Muscle of arm (tissue), 12 donors: ENCODE data around the gene ZBTB16. TPM values are rescaled to one million over a fixed set of nuclear protein-coding genes. Genes with fewer than 3 reads are reported as not detected.

Experiments
- DNase-seq: peaks from one replicate; pipeline ENCODE4 v3.0.0-alpha.2; 2013
- polyA plus RNA-seq, 12 donors: library from polyadenylated mRNA; unstranded; fragments of 120-200 nt; gene quantifications; one replicate each; pipeline ENCODE4 v1.2.1, GENCODE V29; 2013; ENCODE audit not compliant: insufficient read length in 12 of 12

ZBTB16 gene
- polyA plus RNA-seq, 12 donors, result 2.6 to 12.5 (median 6.8) TPM; not detected in 1

DNA sequence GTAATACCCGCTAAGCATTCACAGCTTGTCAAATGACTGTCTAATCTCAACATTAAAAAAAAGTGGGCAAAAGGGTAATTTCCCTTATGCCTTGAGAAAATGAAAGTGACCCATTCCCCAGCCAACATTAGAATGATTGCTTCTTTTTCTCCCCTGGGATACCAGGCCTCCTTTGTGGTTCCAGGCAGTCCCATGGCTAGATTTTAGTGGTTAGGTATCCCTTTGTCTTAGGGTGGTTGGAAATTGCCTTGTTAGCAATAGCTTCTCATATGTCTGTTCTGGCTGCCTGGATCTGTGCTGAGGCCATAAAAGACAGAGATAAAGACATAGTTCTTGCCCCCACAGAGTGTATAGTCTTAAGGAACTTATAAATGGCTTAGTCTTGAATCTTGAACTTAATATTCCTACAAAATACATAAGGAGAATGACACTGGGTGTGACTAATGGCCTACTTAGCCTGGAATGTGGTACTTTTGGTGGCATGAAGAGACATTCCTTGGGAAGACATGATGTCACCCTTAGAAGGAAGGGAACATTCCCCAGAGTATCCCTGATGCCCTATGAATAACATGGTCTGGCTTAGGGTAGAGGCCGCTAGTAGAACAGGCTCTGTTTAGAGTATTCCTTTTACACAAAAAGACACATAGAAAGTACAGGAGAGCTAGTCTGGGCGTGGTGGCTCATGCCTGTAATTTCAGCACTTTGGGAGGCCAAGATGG is 90.3 kb downstream of the ZBTB16 start:
- no peak for DNase-seq

DNA sequence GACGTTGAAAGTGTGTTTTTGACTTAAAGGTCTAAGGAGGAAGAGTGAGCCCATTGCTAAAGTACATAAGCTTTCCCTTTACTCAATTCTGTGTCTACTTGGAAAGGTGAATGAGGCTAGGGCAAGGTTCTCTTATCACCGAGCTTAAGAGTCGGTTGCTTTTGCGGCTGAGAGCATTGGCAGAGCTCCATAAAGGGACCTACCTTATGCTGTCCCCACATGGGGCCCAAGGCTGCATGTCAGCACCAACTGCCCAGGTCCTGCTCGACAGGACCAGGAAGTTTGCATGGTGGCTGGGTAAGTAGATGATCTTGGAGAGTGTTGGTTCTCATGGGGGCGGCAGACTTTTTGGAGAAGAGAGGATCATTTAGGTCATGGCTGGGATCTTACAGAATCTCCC is 91.2 kb downstream of the ZBTB16 start:
- DNase-seq, result no peak

DNA sequence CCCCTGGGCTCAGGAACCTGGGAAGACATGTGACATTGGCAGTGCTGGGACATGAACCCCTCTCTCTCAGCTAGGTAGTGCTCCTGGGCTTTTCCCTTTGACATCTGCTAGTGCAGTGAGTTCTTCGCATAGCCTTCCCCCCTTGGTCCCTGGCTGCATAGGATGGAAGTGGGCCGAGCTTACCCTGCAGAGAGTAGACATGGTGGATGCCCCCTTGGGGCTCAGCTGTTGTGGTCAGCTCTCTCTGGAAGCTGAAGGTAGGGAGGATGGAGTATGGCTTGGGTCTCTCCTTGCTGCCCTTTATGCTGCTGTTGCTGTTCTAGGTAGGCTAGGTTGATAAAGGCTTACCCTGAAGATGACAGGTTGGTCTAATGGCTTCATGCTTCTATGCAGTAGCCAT is 92.1 kb downstream of the ZBTB16 start:
- no peak for DNase-seq

DNA sequence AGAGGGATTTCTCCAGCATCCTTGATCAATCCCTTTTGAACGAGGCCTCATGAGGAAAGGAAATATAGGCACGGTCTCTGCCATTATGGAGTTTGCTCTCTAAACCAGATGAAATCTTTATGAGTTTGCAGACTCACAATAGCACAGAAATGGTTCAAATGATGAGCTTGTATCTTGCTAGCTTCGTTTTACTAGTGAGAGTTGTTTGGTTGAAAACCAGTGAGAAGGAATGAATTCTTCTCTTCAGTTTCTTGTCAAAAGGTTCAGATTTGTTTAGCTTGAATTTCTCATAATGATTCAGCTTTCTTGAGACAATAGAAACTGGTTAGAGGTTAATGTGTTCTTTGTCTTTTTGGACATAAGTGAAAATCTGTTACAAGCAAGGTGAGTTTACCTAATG is 92.7 kb downstream of the ZBTB16 start:
- no peak for DNase-seq

DNA sequence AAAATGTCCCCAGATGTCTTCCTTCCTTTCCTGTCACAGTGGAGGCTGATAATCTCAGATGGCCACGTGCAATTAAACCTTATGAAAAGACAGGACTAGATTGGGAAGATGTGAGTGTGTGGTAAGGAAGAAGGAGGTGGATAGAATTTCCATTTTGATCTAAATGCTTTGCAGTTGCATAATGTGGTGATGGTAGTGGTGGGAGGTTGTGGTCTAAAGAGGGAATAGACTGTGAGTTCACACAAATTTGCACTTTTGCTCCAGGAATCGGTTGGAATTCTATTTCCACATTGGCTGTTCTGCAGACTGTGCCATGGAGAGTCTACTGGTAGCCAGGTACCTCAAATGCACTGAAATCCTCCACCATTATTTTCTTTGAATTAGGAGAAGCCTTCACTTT is 93.3 kb downstream of the ZBTB16 start:
- DNase-seq, result no peak

DNA sequence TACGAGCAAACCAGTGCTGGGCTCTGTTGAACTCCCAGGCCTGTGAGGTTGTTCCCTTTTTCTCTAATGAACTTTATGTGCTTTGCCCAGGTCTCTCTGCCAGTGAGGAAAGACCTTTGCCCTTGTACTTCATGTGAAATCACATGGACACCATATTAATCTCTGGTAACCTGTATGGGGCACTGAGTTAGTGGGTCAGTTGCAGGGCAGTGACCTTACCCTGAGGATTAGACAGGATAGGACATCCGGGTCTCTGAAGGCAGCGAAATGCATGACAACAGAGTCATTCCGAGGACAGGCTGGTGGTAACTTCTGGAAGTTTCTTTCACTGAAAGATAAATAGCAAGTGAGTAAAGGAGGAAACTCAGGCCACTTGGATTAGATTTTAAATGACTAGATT is 93.7 kb downstream of the ZBTB16 start:
- no peak for DNase-seq

GRCh38 chr11:114154271-114155047 is 94.9 kb downstream of the ZBTB16 start:
- no peak for DNase-seq

- no peak for DNase-seq
Measured at GRCh38 chr11:114155116-114155515, 95.6 kb downstream of the ZBTB16 start.

DNA sequence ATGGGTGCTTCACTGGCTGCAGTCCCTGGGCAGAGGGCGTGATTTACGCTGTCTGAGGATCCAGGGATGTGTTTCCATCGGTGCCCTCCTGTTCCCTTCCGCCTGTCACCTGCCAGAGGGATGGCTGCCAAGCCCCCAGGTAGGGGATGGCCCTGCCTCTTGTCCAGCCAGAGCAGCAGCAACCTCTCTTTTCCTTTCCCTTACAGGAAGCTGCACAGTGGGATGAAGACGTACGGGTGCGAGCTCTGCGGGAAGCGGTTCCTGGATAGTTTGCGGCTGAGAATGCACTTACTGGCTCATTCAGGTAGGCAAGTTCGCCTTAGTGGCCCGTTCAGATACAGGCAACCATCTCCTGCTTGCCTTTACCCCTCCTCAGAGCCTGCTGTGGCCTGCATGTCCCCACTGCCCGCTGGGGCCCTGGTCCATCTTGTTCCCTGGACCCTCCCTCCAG is 96.6 kb downstream of the ZBTB16 start:
- DNase-seq, result no peak

DNA sequence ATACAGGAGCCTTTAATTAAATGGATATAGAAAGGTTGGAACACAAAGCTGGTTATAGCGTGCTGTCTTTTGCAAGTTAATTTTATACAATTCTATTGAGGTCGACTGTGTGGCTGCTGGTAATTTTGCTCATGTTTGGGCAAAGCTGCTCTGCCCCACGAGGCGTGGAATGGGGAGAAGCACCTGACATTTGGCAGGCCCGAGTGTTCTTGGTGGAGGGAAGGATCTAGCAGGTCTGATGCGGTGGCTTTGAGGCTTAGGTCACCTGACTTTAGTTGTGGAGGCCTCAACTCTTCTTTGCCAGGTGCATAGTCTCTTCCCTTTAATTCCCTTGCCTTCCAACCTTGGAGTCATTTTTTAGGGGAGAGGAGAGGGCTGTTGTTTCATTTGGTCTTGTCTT is 97.3 kb downstream of the ZBTB16 start:
- DNase-seq, result no peak

DNA sequence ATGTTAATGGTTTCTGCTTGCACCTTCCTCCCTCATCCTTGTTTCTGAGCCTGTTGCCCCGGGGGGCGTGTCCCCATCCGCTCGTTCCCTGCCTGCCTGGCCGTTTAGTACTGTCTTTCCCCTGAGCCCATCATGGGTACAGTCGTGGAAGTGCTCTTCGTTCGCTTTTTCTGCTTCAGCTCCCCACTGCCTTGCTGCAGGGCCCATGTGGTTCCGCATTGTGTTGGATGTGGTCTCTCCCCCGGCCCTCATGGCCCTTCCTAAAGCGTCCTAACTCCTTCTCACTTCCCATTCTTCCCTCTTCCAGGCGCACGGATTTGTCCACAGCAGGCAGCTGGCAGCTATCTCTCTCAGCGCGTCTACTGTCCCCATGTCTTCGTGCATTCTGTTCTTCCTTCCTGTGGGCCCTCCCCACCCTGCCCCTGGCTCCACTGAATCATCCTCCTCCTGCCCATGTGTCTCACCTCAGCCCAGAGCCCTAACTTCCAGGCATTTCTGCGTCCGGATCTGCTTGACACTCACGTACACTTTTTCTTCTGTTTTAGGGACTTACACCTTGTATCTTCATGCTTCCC is 98.1 kb downstream of the ZBTB16 start:
- no peak for DNase-seq

DNA sequence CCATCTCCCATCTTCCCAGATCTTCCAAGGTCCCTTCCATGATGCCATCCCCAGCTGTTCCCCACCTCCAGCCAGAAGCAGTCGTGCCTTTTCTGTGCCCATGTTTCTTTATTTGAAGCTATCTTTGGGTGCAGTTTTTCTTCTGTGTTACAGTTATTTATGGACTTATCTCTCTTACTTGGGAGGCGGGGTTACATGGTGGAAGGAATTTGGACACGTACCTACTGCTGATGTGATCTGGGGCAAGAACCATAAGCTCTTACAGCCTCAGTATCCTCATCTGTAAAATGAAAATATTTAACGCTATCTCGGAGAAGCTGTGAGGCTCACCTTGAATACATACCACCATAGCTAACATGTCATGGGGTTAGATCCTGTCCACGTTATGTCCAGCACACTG is 98.9 kb downstream of the ZBTB16 start:
- DNase-seq, result no peak

GRCh38 chr11:114158886-114159285 is 99.4 kb downstream of the ZBTB16 start:
- DNase-seq, result no peak

DNA sequence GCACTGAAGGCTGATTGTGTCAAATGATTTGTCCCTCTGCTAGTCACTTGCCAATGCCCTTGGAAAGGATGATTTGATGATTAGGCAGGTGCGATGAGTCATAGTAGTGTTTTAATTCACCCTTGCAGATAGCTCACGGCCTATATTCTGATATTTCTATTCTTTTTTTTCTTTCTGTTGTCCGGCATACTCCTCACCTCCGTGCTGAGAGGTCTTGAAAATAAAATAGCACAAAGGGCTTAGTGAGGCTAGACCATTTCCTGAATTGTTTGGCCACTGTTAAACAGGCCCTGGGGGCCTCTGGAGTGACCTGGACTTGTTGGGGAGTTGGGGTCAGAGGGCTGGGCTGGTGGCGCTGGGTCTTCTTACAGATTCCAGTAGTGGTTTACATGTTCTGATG is 99.8 kb downstream of the ZBTB16 start:
- DNase-seq, result no peak

- peak; percentile 98 for DNase-seq
Measured at GRCh38 chr11:114159802-114160632, 100.5 kb downstream of the ZBTB16 start.

- DNase-seq, result no peak
Measured at GRCh38 chr11:114160894-114161293, 101.4 kb downstream of the ZBTB16 start.

DNA sequence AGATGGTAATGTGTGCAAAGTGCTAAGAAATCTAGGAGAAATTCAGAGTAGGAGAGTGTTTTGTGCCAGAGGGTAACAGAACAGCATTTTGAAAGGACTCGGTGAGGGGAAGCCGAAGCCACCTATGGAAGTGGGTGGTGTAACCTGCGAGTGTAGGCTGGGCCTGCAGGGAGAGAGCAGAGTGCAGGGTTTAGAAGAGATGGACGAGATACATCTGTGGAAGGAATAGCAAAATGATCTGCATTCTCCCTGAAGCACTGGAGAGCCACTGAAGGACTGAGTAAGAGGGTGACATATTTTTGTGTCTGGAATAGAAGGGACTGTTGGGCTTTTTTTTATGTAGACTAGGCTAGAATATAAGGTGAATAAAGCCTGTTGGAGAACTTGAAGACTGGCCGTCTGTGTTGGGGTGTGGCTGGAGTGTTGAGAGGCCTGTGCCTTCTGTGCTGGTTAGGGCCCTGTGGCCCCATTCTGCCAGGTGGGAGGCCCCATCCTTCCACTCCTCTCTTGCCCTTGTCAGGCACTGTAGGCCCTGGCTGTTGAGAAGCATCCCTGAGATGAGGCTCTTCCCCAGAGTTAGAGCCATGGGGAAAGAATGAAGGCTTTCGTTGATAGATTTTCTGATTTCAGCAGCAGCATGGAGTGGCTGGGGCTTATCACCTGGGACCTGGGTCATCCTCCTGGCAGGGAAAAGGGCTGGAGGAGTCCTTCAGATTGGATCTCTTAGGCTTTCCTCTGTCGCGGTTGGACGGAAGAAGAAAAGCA is 102.2 kb downstream of the ZBTB16 start:
- no peak for DNase-seq

GRCh38 chr11:114162719-114163123 is 103.2 kb downstream of the ZBTB16 start:
- DNase-seq, result peak; percentile 99

GRCh38 chr11:114163229-114163631 is 103.7 kb downstream of the ZBTB16 start:
- no peak for DNase-seq

DNA sequence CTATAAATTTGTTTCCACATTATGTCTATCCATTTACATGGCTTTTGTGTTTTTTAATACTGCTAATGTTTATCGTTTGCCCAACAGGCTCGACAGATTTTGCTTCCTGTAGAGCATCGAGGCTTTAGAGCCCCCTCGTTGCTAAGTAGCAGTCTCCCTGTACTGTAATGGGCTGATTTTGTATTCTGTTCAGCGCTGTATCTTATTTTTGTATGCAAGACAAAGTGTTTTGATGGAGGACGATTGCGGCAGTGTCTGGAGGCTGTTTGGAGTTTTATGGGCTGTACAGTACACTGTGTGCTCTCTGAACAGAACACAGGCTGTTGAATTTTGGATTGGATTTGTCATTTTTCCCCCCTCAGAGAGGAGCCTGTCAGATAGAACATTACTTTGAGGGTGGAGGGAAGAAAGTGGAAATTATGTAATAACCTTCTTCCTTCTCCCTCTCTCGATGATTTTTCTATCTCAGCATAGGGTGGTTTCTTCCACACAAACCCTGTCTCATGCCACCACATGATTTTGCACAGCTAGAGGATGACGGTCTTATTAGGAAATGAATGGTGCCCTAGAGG is 104.4 kb downstream of the ZBTB16 start:
- DNase-seq, result no peak

DNA sequence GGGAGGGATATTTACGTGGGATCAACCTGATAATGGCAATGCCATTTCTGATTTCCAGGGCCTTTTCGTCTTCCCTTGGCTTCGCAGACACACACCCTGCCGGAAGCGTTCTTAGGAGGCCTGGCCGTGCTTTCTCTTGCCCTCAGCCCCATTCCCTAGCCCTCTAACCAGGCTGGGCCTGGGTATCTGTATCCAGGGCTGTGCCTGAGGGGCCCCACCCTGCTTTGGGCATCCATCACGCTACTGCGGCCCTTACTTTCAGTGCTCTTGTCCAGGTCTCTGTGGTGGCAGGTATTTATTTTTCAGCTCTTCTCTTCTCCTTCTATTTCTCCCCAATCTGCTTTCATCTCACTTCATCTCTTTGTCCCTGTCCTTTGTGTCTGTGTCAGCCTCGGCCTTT is 105.0 kb downstream of the ZBTB16 start:
- DNase-seq, result no peak
